Dedifferentiated amniotic fluid mesenchymal stem cell (primary cell): Measurements from ENCODE around the gene C1QC.

Experiments used
- DNase-seq: peaks from one replicate; pipeline ENCODE4 v3.0.0-alpha.2; 2016; ENCODE audit errors: extremely low spot score

C1QC gene

GRCh38 chr1:22643381-22643780 lies at the start of gene C1QC:
C1QC (plus strand) TSS chr1:22643633; CDS start chr1:22644024, 391 bp downstream.
- no peak for DNase-seq

- no peak for DNase-seq
Observed at GRCh38 chr1:22594396-22594795, 49.0 kb upstream of the C1QC start.

- DNase-seq = no peak
Observed at GRCh38 chr1:22595108-22595507, 48.3 kb upstream of the C1QC start.

- no peak for DNase-seq
Observed at GRCh38 chr1:22597301-22597965, 46.0 kb upstream of the C1QC start.

- DNase-seq = no peak
Observed at GRCh38 chr1:22597996-22598395, 45.4 kb upstream of the C1QC start.

GRCh38 chr1:22598736-22599135 lies 44.7 kb upstream of the C1QC start:
- no peak for DNase-seq

- no peak for DNase-seq
Observed at GRCh38 chr1:22600071-22600816, 43.2 kb upstream of the C1QC start.

GRCh38 chr1:22600817-22601605 lies 42.4 kb upstream of the C1QC start:
- no peak for DNase-seq

- DNase-seq = no peak
Observed at GRCh38 chr1:22601610-22602009, 41.8 kb upstream of the C1QC start.

GRCh38 chr1:22602060-22602740 lies 41.2 kb upstream of the C1QC start:
- no peak for DNase-seq

- DNase-seq = no peak
Observed at GRCh38 chr1:22606161-22606560, 37.3 kb upstream of the C1QC start.

- no peak for DNase-seq
Observed at GRCh38 chr1:22607154-22607553, 36.3 kb upstream of the C1QC start.

- no peak for DNase-seq
Observed at GRCh38 chr1:22608361-22608760, 35.1 kb upstream of the C1QC start.

- DNase-seq = no peak
Observed at GRCh38 chr1:22609291-22609690, 34.1 kb upstream of the C1QC start.

GRCh38 chr1:22611530-22611947 lies 31.9 kb upstream of the C1QC start:
- DNase-seq = no peak

GRCh38 chr1:22612671-22613571 lies 30.5 kb upstream of the C1QC start:
- no peak for DNase-seq

GRCh38 chr1:22613572-22613918 lies 29.9 kb upstream of the C1QC start:
- DNase-seq = no peak

GRCh38 chr1:22613951-22614350 lies 29.5 kb upstream of the C1QC start:
- no peak for DNase-seq

GRCh38 chr1:22615886-22616285 lies 27.5 kb upstream of the C1QC start:
- DNase-seq = no peak

GRCh38 chr1:22616571-22616970 lies 26.9 kb upstream of the C1QC start:
- DNase-seq = no peak

- DNase-seq = no peak
Observed at GRCh38 chr1:22618056-22618455, 25.4 kb upstream of the C1QC start.
